Ureter (tissue), 1 donor: ENCODE data around the gene KIF26B. TPM values are rescaled to one million over a fixed set of nuclear protein-coding genes. Genes with fewer than 3 reads are reported as not detected.
"Not testable (repeated sequence)": the region's sequence is repeated elsewhere in the genome, so short reads cannot be mapped to it uniquely, and the experiment has no call there.

Experiments used
- DNase-seq: peaks from one replicate; pipeline ENCODE4 v3.0.0-alpha.2; 2020; ENCODE audit warnings: low spot score
- total RNA-seq: library from RNA; stranded (reverse); gene quantifications from one replicate; pipeline ENCODE4 v1.2.4, GENCODE V29; 2023
- donor health status: DM: yes; HTN: yes; CAD: no.

The KIF26B gene
- total RNA-seq, 1 donor from 2014 or later, result 8.0 TPM

DNA sequence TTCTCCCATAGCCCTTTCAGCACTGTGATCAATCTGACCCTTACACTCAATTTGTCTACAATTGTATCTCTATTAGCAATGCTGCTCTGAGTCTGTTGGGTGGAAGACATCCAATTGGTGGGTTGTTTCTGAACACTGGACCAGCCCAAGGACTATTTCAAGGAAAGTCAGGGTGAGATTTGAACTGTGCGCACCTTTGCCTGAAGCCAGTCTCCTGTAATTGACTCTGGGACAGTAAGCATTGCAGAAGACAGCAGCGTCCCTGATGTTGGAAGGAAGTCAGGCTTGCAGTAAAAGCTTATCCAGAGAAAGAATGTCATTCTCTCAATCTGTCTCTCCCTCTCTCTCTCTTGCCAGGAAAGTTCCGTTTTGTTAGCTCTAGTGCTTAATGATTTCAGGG lies 233.9 kb downstream of the KIF26B start:
- no peak for DNase-seq

- no peak for DNase-seq
Measured at GRCh38 chr1:245389873-245390272, 235.1 kb downstream of the KIF26B start.

- DNase-seq, result no peak
Measured at GRCh38 chr1:245390975-245391374, 236.2 kb downstream of the KIF26B start.

DNA sequence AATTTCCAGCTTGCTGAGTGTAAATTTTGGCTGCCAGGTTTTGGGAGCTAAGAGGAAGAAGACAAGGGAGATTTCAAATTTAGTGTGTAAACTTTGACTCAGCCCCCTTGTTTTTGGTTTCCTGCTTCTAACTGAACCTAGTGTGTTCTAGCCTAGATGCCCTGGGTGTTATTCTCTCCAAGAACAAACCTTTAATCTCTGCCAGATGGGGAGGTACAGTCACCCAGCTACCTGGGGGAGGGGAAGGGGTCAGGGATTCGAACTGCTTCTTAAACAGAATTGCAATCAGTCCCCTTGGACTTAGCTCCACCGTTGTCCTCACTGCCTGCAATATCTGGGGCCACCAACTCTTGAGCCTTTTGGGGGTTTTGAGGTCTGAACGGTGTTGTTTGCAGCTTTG lies 238.9 kb downstream of the KIF26B start:
- no peak for DNase-seq

DNA sequence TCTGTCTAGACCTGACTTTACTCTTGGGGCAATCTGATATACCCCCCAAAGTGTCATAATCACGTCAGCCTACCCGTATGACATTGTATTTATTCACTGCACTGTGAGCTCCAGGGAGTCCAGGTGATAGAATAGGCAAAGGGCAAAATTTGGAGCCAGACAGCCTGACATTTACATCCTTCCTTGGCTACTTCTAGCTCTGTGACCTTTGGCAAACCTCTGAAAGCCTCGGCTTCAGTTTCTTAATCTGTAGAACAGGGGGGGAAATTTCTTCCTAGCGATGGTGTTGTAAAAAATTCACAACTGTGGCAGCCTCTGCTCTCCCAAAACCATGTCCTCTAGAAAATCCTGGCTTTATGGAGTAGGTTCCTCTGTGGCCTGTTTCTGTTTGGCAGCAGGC lies 240.9 kb downstream of the KIF26B start:
- no peak for DNase-seq

DNA sequence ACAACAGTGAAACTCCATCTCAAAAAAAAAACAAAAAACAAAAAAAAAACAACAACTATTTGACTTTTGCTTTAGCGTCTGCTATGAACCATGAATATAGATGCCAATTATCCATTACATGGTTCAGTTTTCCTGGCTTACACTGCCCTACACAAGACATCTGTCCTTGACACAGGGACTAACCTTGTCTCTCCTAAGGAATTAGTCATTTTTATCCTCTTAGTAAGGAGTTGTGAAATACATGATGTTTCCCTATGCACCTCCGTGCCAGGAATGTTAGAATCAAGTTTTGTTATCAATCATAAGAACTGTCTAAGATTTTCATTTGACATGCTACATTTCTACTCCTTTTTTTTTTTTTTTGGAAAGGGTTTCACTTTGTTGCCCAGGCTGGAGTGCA lies 241.8 kb downstream of the KIF26B start:
- no peak for DNase-seq

DNA sequence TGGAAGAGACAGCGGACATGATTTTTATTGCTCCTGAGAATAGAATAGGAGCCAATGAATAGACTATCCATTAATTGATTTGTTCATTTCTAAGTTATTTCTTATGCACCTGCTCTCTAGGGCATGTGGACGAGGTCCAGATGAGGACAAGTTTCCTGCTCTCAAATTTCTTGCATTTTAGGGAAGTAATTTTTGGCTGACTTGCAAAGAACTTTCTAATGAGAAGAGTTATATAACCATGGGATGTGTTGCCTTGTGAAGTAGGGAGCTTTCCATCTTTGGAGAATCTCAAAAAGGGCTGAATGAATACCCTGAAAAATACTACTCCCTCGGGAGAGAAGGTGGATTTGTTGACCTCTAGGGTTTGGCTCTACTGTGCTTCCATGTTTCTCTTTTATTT lies 243.0 kb downstream of the KIF26B start:
- DNase-seq, result no peak

DNA sequence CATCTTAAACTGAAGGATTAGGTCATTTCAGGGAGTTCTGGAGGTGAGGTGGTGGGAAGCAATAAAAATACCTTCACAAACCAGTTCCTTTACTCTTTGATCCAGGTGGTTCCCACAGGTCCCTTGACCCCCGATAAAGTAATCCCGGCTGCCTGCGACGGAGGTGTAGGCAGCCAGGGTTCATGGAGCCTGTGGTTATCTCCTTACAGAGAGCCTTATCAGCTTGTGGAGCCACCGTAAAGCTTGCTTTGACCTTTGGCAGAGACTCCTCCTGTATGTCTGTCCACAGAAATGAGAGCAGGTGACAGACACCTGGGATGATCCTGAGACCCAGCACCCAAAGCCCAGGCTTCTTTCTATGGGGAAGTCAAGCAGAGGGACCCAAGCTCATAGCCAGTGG lies 243.4 kb downstream of the KIF26B start:
- DNase-seq, result no peak

GRCh38 chr1:245401881-245402587 lies 247.2 kb downstream of the KIF26B start:
- DNase-seq, result no peak

GRCh38 chr1:245402998-245403397 lies 248.2 kb downstream of the KIF26B start:
- not testable (repeated sequence) for DNase-seq

- no peak for DNase-seq
Measured at GRCh38 chr1:245404527-245404926, 249.7 kb downstream of the KIF26B start.

DNA sequence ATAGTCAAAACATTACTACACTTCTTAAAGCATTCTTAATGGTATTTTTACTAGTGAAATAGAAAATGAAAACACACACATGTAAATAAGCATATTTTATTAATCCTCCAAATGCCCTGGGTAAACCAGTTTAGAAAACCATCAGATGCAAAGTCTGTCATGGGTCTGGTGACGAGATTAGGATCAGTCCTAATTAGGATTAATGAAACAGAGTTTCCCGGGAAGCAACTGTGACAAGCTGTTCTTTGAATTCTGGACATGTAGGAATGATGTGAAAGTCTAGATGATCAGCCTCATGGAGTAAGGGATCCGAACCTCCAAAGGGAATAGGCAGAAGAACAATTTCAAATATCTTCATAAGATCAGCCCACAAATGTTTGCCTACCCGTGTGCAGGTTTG lies 250.2 kb downstream of the KIF26B start:
- no peak for DNase-seq

DNA sequence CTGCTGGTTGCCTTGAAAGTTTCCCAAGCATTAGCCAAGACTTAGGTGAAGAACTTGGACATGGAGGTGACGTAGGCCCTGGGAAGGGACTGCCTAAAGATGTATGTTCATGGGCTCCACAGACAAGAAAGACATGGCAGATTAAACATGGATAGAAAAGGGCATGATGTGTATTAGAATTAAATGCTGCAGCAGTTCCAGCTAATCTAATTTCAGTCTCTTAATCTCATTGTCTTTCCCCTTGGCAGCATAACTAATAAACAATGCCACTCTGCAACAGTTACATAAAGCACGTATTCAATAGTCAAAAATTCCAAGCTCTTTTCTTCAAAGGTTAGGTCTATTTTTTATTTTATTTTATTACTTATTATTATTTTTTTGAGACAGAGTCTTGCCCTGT lies 251.6 kb downstream of the KIF26B start:
- no peak for DNase-seq

GRCh38 chr1:245407983-245408382 lies 253.2 kb downstream of the KIF26B start:
- no peak for DNase-seq

DNA sequence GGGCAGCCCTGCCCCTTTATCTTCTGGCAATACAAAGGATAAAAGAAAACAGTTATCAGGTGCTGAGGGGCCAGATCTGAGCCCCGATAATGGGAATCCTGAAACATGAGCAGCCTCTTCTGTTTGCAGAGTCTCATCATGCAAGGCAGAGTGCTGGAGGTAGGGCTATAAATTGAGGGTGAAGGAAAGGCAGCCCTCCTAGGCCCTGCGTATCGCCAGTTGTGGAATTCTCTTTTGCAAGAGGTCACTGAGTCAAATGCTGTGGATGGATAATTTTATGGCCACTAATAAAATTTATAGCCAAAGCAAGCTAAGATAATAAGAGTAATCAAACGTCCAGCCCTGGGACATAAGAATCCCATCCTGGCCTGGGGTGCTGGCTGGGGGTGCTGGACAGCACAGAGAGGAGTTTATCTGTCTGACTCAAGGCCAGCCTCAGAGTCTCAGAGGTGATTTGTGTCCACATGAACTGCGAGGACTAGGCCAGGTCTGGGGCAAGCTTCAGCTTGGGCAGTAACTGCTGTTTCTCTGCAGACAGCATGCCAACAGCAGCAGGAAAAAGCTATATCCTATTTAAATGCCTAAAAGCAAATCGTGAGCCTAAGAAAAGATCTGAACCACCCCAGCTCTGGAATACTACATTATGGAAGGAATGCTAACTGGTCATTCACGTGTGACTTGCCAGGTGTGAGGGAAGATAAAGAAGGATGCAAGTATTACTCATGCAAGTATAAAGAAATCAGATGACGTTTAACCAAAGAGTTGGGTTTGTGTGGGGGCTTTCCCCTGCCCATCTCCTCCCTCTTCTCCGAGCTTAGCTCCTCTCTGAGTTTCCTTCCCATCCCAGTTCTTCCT lies 254.8 kb downstream of the KIF26B start:
- no peak for DNase-seq

DNA sequence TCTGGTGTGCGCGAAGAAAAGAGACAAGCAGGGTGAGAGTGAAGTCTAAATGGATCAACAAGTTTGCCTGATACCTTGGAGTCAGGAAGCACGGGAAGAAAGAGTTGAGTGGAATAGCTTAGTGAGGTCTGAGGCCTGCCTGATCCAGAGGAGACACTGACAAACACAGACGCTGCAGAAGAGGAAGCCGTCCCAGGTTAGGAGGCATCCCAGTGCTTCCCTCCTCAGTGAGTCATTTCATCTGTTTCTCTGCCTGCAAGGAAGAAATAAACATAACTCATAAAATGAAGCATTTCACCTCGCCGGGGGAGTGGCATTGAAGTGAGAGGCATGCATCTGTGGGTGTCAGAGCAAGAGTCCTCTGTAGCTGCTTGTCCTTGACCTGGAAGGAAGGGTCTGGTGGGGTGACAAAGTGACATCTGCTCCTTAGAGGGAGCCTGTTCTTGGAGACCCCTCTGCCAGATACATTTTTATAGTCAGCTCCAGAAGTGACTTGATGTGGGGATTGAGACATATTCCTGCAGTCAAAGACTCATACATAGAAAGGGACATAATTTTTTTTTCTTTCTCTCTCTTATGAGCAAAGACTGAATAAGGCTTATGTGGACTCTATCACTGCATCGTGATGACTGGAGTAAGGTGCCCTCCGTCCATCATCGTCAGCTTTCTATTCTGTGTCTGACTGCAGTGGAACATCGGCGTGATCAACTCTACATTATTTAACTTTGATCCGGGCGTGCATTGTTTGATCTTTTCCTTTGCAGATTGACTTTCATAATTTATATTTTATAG lies 256.7 kb downstream of the KIF26B start:
- DNase-seq, result no peak

GRCh38 chr1:245412306-245412705 lies 257.5 kb downstream of the KIF26B start:
- DNase-seq, result no peak

GRCh38 chr1:245416781-245417180 lies 262.0 kb downstream of the KIF26B start:
- DNase-seq, result no peak

- no peak for DNase-seq
Measured at GRCh38 chr1:245418077-245418476, 263.3 kb downstream of the KIF26B start.

DNA sequence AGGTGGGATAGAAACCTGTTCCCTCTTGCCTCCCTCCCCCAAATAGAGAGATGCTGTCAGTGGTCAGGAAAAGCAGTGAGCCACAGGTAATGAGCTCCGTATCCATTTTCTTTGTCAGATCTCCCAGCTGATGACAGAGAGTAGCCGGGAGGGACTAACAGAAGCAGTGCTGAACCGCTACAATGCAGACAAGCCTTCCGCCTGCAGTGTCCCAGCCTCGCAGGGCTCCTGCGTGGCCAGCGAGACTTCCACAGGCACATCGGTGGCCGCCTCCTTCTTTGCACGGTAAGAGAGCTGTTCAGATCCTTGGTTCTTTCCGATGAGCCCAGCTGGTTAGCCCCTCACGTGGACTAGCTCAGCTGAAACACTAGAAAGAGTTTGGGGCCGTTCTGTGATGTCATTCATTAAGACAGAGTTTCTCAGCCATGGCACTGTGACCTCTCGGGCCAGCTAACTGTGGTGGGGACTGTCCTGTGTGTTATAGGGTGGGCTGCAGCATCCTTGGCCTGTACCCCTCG lies 264.7 kb downstream of the KIF26B start:
- DNase-seq, result no peak

- no peak for DNase-seq
Measured at GRCh38 chr1:245419989-245420388, 265.2 kb downstream of the KIF26B start.

DNA sequence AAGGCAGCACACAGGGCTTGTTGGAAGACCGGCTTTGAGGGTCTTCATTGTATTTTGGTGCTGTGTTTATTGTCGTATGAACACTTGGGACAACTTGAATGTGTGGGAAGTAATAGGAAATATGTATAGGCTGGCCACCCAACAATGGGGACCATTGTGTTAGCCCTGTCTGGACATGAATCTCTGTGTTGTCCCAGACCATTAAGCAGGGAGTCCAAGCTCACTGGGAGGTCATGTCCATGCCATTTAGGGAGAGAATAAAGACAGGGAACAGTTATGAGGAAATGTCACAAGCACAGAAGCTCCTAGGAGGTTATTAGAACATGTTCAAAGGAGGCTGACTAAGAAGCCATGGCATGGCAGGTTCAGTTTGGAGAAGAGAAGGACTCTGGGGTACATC lies 266.1 kb downstream of the KIF26B start:
- no peak for DNase-seq
